PC-3 (cell line): Measurements from ENCODE around the gene GPN3. TPM values are rescaled to one million over a fixed set of nuclear protein-coding genes. Genes with fewer than 3 reads are reported as not detected.

ENCODE experiments used
- ATAC-seq: fragments of 200-7000 bp; cut with Tn5 transposase; 2 replicates; pipeline ENCODE4 v1.9.1; 2020; ENCODE audit warnings: mild to moderate bottlenecking, moderate library complexity
- BruUV-seq: library from RNA; stranded (reverse); fragments of 400-500 nt; replicated peaks from 2 replicates; lab custom pipeline; 2021; lab: Mats Ljungman, UMichigan
- CTCF ChIA-PET: fragments of 300-600 bp; sonication (Branson Sonifier 250); formaldehyde crosslinking; loops from one replicate; lab custom pipeline; 2022; ENCODE audit warnings: antibody characterized with exemption; lab: Charles Lee
- POLR2A ChIA-PET: fragments of 300-600 bp; sonication (Branson Sonifier 250); formaldehyde crosslinking; loops from one replicate; lab custom pipeline; 2022; ENCODE audit warnings: antibody characterized with exemption; ENCODE audit not compliant: unreplicated experiment; lab: Charles Lee
- DNase-seq: peaks from one replicate; pipeline ENCODE4 v3.0.0-alpha.2; 2015
- H2AFZ ChIP-seq: fragments of 300-600 bp; sonication (generic); 2 replicates; pipeline ENCODE4 v1.6.0; 2016; ENCODE audit warnings: antibody characterized with exemption, low read length
- H3F3A ChIP-seq: fragments of 300-600 bp; sonication (generic); one replicate; pipeline ENCODE4 v1.6.0; 2017; ENCODE audit warnings: antibody characterized with exemption, low read length, control low read depth, mild to moderate bottlenecking; ENCODE audit not compliant: unreplicated experiment
- H3K27ac ChIP-seq: fragments of 300-600 bp; sonication (generic); 2 replicates; pipeline ENCODE4 v1.5.1; 2016; ENCODE audit warnings: mild to moderate bottlenecking, low read length
- H3K27me3 ChIP-seq: fragments of 300-600 bp; sonication (generic); 2 replicates; pipeline ENCODE4 v1.6.1; 2016; ENCODE audit warnings: low read length, mixed read lengths
- H3K36me3 ChIP-seq: fragments of 300-600 bp; sonication (generic); 2 replicates; pipeline ENCODE4 v1.6.1; 2016; ENCODE audit warnings: low read depth, mixed run types, low read length, mixed read lengths
- H3K4me1 ChIP-seq: fragments of 300-600 bp; sonication (generic); 2 replicates; pipeline ENCODE4 v1.5.1; 2016; ENCODE audit warnings: low read length; ENCODE audit not compliant: insufficient read depth
- H3K4me2 ChIP-seq: fragments of 300-600 bp; sonication (generic); 2 replicates; pipeline ENCODE4 v1.6.0; 2016; ENCODE audit warnings: low read length
- H3K4me3 ChIP-seq: fragments of 300-600 bp; sonication (generic); 2 replicates; pipeline ENCODE4 v1.5.1; 2016; ENCODE audit warnings: mild to moderate bottlenecking, low read length, mixed read lengths
- H3K79me2 ChIP-seq: fragments of 300-600 bp; sonication (generic); 2 replicates; pipeline ENCODE4 v1.6.1; 2017; ENCODE audit warnings: low read length, mixed read lengths
- H3K9ac ChIP-seq: fragments of 300-600 bp; sonication (generic); 2 replicates; pipeline ENCODE4 v1.6.0; 2016; ENCODE audit warnings: mild to moderate bottlenecking, low read length
- H3K9me2 ChIP-seq: fragments of 300-600 bp; sonication (generic); replicated peaks from 2 replicates; pipeline ENCODE4 v1.6.1; 2016; ENCODE audit warnings: mixed run types, low read length, mixed read lengths
- H3K9me3 ChIP-seq: fragments of 300-600 bp; sonication (generic); 2 replicates; pipeline ENCODE4 v1.6.1; 2016; ENCODE audit warnings: low read length, mixed read lengths
- H4K20me1 ChIP-seq: fragments of 300-600 bp; sonication (generic); 2 replicates; pipeline ENCODE4 v1.6.1; 2016; ENCODE audit warnings: low read length, mixed read lengths
- EZH2 ChIP-seq: fragments of 300-600 bp; sonication (generic); IDR thresholded peaks from one replicate; pipeline ENCODE4 v1.6.1; 2017; ENCODE audit warnings: antibody characterized with exemption, mild to moderate bottlenecking, low read length; ENCODE audit not compliant: unreplicated experiment
- EZH2phosphoT487 ChIP-seq: fragments of 300-600 bp; sonication (generic); IDR thresholded peaks from 2 replicates; pipeline ENCODE4 v1.6.1; 2018; ENCODE audit warnings: mild to moderate bottlenecking, antibody characterized with exemption, low read length, borderline replicate concordance
- intact Hi-C: fragments of 100-400 bp; cut with micrococcal nuclease; formaldehyde crosslinking; loops from 2 replicates; pipeline ENCODE4 v1.9.0; 2023
- total RNA-seq: library from RNA; depleted of rRNA; stranded (reverse); fragments of >200 nt; gene quantifications from 2 replicates; pipeline ENCODE4 v1.2.3, GENCODE V29; 2014
- TF ChIP-seq, protein P1 (sequence below): fragments of 300-600 bp; sonication (generic); conservative IDR thresholded peaks from 2 replicates; pipeline ENCODE4 v1.5.1; 2017; ENCODE audit warnings: antibody characterized with exemption, low read depth, mild to moderate bottlenecking, low read length

Gene GPN3
- total RNA-seq, 1 experiment from 2014 or later: 32.5 TPM

GRCh38 chr12:110501399-110501751, 33.3 kb upstream of the GPN3 start:
- peaks cover 51% of the 10 kb centered on the region for H3K79me2 ChIP-seq
- ChIA-PET CTCF (no interaction called here), POLR2A (no interaction called here)
- peak overlapping the region; percentile 94 for H3K9ac ChIP-seq
- peak overlapping the region; percentile 90 for H2AFZ ChIP-seq
- intact Hi-C loops: no loop called here
- H3F3A ChIP-seq: no peaks in the 10 kb centered on the region
- H3K4me2 ChIP-seq: peak overlapping the region; percentile 85
- DNase-seq (peak; percentile 60), ATAC-seq (peak; percentile 57)
- no peaks in the 10 kb centered on the region for H3K9me3 ChIP-seq
- H3K9me2 ChIP-seq: no peaks in the 10 kb centered on the region
- peak overlapping the region; percentile 62 for H3K27ac ChIP-seq
- BruUV-seq: TSS peak; percentile 62
- peaks cover 22% of the 10 kb centered on the region for H3K4me1 ChIP-seq
- H3K4me3 ChIP-seq: peak overlapping the region; percentile 96
- H3K36me3 ChIP-seq: peaks cover 12% of the 10 kb centered on the region
- TF ChIP-seq EZH2 (no peak), EZH2phosphoT487 (no peak)
- TF ChIP-seq, protein P1, sequence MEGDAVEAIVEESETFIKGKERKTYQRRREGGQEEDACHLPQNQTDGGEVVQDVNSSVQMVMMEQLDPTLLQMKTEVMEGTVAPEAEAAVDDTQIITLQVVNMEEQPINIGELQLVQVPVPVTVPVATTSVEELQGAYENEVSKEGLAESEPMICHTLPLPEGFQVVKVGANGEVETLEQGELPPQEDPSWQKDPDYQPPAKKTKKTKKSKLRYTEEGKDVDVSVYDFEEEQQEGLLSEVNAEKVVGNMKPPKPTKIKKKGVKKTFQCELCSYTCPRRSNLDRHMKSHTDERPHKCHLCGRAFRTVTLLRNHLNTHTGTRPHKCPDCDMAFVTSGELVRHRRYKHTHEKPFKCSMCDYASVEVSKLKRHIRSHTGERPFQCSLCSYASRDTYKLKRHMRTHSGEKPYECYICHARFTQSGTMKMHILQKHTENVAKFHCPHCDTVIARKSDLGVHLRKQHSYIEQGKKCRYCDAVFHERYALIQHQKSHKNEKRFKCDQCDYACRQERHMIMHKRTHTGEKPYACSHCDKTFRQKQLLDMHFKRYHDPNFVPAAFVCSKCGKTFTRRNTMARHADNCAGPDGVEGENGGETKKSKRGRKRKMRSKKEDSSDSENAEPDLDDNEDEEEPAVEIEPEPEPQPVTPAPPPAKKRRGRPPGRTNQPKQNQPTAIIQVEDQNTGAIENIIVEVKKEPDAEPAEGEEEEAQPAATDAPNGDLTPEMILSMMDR: no peak
- H3K27me3 ChIP-seq: no peaks in the 10 kb centered on the region
- 0 out of 2 replicates have a peak, but pooled peaks cover 3% of the 10 kb centered on the region for H4K20me1 ChIP-seq

DNA sequence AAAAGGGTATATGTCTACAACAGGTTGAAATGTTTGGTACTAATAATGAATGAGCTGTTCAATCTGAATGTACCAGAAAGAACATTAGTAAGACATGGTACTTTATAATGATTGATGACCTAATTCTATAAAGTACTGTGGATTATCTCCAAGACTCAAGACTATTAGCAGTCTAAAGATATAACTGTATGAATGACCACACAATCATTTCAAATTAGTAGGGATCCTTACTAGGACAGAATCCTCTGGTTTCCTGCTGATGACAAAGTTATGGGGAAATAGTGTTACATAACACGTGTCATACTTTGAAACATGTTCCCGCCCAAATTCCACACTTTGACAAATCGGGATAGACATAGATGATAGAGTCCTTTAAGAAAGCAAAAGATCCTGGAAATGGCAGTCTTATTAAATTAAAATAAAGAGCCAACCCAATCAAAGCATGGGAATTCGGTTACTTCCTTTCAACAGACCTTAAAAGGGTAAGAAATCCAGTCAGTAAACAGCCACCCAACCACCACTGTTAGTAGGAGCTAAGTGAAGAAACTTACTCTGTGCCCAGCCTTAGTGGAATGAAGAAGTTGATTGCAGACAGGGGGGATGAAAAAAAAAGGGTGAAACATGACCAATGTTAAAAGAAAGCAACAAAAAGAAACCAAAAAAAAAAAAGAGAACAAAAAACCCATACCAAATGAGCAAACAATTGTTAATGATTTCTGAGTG, 31.1 kb upstream of the GPN3 start:
- no peak overlapping the region for H3K27ac ChIP-seq
- DNase-seq: peak; percentile 36
- no peaks in the 10 kb centered on the region for H3K9me3 ChIP-seq
- TF ChIP-seq EZH2: no peak
- TF ChIP-seq, protein P1: no peak
- no peak for TF ChIP-seq EZH2phosphoT487
- no peak overlapping the region; the same call in 1 of the 2 replicates for H3K4me3 ChIP-seq
- BruUV-seq: no TSS peak
- peaks cover 22% of the 10 kb centered on the region for H3K4me1 ChIP-seq
- H3K79me2 ChIP-seq: peaks cover 58% of the 10 kb centered on the region
- H2AFZ ChIP-seq: no peak overlapping the region
- no peak overlapping the region for H3K9ac ChIP-seq
- 0 out of 2 replicates have a peak, but pooled peaks cover 3% of the 10 kb centered on the region for H4K20me1 ChIP-seq
- CTCF ChIA-PET: no interaction called here
- H3K9me2 ChIP-seq: no peaks in the 10 kb centered on the region
- H3K27me3 ChIP-seq: no peaks in the 10 kb centered on the region
- POLR2A ChIA-PET: interaction anchor here (0.7 kb wide), 1 partner anchor 31 kb away, joined by 11 read pairs; the partner anchor contains the start of gene GPN3
- H3F3A ChIP-seq: no peaks in the 10 kb centered on the region
- peaks cover 23% of the 10 kb centered on the region for H3K36me3 ChIP-seq
- ATAC-seq: no peak
- peak overlapping the region; percentile 85 for H3K4me2 ChIP-seq
- intact Hi-C loops: no loop called here

DNA sequence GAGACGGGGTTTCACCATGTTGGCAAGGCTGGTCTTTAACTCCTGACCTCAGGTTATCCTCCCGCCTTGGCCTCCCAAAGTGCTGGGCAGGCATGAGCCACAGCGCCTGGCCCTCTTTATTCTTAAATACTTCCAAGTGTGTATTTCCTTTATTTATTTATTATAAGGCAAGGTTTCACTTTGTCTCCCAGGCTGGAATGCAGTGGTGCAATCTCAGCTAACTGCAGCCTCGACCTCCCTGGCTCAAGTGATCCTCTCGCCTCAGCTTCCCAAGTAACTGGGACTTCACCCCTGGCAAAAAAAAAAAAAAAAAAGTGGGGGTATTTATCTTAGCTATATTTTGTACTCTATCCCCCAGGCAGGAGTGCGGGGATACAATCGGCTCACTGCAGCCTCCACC, 7.4 kb upstream of the GPN3 start:
- Histone ChIP-seq H3K36me3 (no peaks in the 10 kb centered on the region; the same call in 1 of the 2 replicates), H4K20me1 (no peaks in the 10 kb centered on the region), H3K27ac (no peak overlapping the region), H3K4me1 (no peaks in the 10 kb centered on the region), H3K9me2 (no peaks in the 10 kb centered on the region), H3K4me2 (no peak overlapping the region), H3K9ac (no peak overlapping the region), H2AFZ (no peak overlapping the region), H3K79me2 (peaks cover 7% of the 10 kb centered on the region), H3K27me3 (no peaks in the 10 kb centered on the region), H3K4me3 (no peak overlapping the region), H3K9me3 (no peaks in the 10 kb centered on the region), H3F3A (no peaks in the 10 kb centered on the region)
- no TSS peak for BruUV-seq
- no peak for DNase-seq
- intact Hi-C loops: no loop called here
- ChIA-PET CTCF (no interaction called here), POLR2A (interaction anchor here (0.6 kb wide), 1 partner anchor 60 kb away, joined by 4 read pairs; no protein-coding TSS in a partner anchor)
- no peak for ATAC-seq
- TF ChIP-seq EZH2 (no peak), EZH2phosphoT487 (no peak)
- TF ChIP-seq, protein P1: no peak
